ENCODE results near the gene TEX55.

DNA sequence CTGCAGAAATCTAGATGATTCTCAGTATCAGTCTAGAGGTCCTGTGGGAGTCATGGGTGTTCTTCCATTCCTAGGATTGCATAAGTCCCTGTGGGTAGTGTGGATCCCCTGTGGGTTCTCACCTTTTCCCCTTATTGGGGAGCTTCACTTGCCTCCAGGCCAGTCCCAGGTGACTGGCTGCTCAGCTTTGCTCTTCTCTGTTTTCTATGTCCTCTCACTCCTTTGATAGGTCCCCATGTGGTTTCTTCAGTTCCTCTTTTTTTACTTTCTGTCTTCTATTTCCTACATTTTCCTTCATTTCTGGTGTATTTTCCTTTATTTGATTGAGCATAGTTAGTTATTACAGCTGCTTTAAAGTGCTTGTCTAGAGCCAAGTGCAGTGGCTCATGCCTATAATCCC lies 10.9 kb downstream of the TEX55 start:
- TF ChIP-seq EP300 (IDR thresholded peaks at IDR 0.05) (no peak), POLR2AphosphoS5 (IDR thresholded peaks at IDR 0.05) (no peak)
- TF ChIP-seq, protein P1, sequence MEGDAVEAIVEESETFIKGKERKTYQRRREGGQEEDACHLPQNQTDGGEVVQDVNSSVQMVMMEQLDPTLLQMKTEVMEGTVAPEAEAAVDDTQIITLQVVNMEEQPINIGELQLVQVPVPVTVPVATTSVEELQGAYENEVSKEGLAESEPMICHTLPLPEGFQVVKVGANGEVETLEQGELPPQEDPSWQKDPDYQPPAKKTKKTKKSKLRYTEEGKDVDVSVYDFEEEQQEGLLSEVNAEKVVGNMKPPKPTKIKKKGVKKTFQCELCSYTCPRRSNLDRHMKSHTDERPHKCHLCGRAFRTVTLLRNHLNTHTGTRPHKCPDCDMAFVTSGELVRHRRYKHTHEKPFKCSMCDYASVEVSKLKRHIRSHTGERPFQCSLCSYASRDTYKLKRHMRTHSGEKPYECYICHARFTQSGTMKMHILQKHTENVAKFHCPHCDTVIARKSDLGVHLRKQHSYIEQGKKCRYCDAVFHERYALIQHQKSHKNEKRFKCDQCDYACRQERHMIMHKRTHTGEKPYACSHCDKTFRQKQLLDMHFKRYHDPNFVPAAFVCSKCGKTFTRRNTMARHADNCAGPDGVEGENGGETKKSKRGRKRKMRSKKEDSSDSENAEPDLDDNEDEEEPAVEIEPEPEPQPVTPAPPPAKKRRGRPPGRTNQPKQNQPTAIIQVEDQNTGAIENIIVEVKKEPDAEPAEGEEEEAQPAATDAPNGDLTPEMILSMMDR (IDR thresholded peaks at IDR 0.05), result no peak

Measured in gastroesophageal sphincter (tissue), 3 donors.